Measurements from ENCODE around the gene CHD3.
A peak's percentile ranks its signal among the peaks of the same experiment; 100 is the strongest.

Gene CHD3

GRCh38 chr17:7843536-7844291 is 44.9 kb upstream of the CHD3 start:
- Histone ChIP-seq H3K27ac (ENCODE audit: low read length) (peak overlapping the region; percentile 92), H3K36me3 (ENCODE audit: control insufficient read depth in 2 of 2, insufficient read depth in 2 of 2, low read length in 2 of 2) (peaks cover 19 to 20% of the 10 kb centered on the region in 2 donors), H3K4me1 (ENCODE audit: control insufficient read depth, insufficient read depth, low read length) (peaks cover 54% of the 10 kb centered on the region)

DNA sequence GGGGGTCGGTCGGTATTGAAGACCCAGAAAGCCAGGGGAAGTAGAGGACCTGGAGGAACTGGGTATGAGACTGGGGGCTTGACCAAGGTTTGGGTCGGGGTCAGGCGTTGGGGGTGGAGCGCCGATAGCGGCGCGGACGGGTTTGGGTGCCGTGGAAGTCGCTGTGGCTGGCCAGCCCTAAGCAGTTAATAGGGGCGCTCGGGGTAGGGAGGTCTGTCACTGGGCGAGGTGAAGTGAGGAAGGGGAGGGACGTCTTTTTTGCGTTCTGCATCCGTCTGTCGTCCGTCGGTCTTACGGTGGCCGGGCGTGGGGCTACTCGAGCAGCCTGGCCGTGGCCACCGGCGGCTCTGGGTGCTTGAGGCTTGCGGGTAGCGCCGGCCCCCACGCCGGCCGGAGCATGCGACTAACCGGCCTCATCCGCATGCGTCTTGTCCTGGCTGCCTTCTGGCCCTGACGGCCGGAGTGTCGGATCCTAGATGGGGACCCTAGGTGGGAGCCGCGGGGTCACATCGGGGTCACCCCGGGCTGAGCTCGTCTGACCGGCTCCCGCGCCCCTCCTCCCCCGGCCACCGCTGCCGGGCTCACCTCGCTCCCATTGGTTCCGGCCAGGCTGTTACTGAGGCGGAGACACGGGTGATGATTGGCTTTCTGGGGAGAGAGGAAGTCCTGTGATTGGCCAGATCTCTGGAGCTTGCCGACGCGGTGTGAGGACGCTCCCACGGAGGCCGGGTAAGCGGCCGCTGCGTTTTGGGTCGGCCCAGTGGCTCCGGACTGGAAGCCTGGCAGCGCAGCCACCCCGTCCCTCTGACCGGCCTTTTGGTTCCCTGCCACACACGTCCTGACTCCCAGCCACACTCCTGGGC is 44.1 kb upstream of the CHD3 start:
- H3K4me1 ChIP-seq (ENCODE audit: control insufficient read depth, insufficient read depth, low read length), result peaks cover 46% of the 10 kb centered on the region
- peaks cover 23 to 25% of the 10 kb centered on the region in 2 donors for H3K36me3 ChIP-seq (ENCODE audit: control insufficient read depth in 2 of 2, insufficient read depth in 2 of 2, low read length in 2 of 2)
- H3K9me3 ChIP-seq (ENCODE audit: control insufficient read depth in 2 of 2, low read length in 2 of 2), result no peaks in the 10 kb centered on the region
- no peaks in the 10 kb centered on the region for H3K27me3 ChIP-seq (ENCODE audit: control insufficient read depth in 1 of 2, insufficient read depth in 2 of 2, low read length in 2 of 2)
- H3K27ac ChIP-seq (ENCODE audit: low read length), result peak overlapping the region; percentile 92
- peak overlapping the region; percentile 79 to 98 for H3K9ac ChIP-seq (ENCODE audit: low read length in 2 of 2)
- H3K4me3 ChIP-seq (ENCODE audit: low read length in 2 of 2), result peak overlapping the region; percentile 69 to 87

More at GRCh38 chr17:7843536-7844291, 44.9 kb upstream of the CHD3 start:
- no peaks in the 10 kb centered on the region for H3K27me3 ChIP-seq (ENCODE audit: control insufficient read depth in 1 of 2, insufficient read depth in 2 of 2, low read length in 2 of 2)
- no peaks in the 10 kb centered on the region for H3K9me3 ChIP-seq (ENCODE audit: control insufficient read depth in 2 of 2, low read length in 2 of 2)
- H3K9ac ChIP-seq (ENCODE audit: low read length in 2 of 2), result peak overlapping the region; percentile 79 to 98
- peak overlapping the region; percentile 69 to 87 for H3K4me3 ChIP-seq (ENCODE audit: low read length in 2 of 2)

- Histone ChIP-seq H3K9ac (ENCODE audit: low read length in 2 of 2) (peak overlapping the region; percentile 68 to 98), H3K4me1 (ENCODE audit: control insufficient read depth, insufficient read depth, low read length) (peaks cover 41% of the 10 kb centered on the region), H3K4me3 (ENCODE audit: low read length in 2 of 2) (peak overlapping the region; percentile 69 to 87), H3K9me3 (ENCODE audit: control insufficient read depth in 2 of 2, low read length in 2 of 2) (no peaks in the 10 kb centered on the region), H3K36me3 (ENCODE audit: control insufficient read depth in 2 of 2, insufficient read depth in 2 of 2, low read length in 2 of 2) (peaks cover 27 to 31% of the 10 kb centered on the region in 2 donors), H3K27me3 (ENCODE audit: control insufficient read depth in 1 of 2, insufficient read depth in 2 of 2, low read length in 2 of 2) (no peaks in the 10 kb centered on the region), H3K27ac (ENCODE audit: low read length) (peak overlapping the region; percentile 92)
These were observed 43.1 kb upstream of the CHD3 start for GRCh38 chr17:7845359-7846062.

GRCh38 chr17:7846063-7846735 is 42.4 kb upstream of the CHD3 start:
- Histone ChIP-seq H3K36me3 (ENCODE audit: control insufficient read depth in 2 of 2, insufficient read depth in 2 of 2, low read length in 2 of 2) (peaks cover 28 to 37% of the 10 kb centered on the region in 2 donors), H3K27ac (ENCODE audit: low read length) (no peak overlapping the region), H3K27me3 (ENCODE audit: control insufficient read depth in 1 of 2, insufficient read depth in 2 of 2, low read length in 2 of 2) (no peaks in the 10 kb centered on the region), H3K9me3 (ENCODE audit: control insufficient read depth in 2 of 2, low read length in 2 of 2) (no peaks in the 10 kb centered on the region), H3K9ac (ENCODE audit: low read length in 2 of 2) (no peak overlapping the region), H3K4me1 (ENCODE audit: control insufficient read depth, insufficient read depth, low read length) (peaks cover 38% of the 10 kb centered on the region), H3K4me3 (ENCODE audit: low read length in 2 of 2) (no peak overlapping the region)

DNA sequence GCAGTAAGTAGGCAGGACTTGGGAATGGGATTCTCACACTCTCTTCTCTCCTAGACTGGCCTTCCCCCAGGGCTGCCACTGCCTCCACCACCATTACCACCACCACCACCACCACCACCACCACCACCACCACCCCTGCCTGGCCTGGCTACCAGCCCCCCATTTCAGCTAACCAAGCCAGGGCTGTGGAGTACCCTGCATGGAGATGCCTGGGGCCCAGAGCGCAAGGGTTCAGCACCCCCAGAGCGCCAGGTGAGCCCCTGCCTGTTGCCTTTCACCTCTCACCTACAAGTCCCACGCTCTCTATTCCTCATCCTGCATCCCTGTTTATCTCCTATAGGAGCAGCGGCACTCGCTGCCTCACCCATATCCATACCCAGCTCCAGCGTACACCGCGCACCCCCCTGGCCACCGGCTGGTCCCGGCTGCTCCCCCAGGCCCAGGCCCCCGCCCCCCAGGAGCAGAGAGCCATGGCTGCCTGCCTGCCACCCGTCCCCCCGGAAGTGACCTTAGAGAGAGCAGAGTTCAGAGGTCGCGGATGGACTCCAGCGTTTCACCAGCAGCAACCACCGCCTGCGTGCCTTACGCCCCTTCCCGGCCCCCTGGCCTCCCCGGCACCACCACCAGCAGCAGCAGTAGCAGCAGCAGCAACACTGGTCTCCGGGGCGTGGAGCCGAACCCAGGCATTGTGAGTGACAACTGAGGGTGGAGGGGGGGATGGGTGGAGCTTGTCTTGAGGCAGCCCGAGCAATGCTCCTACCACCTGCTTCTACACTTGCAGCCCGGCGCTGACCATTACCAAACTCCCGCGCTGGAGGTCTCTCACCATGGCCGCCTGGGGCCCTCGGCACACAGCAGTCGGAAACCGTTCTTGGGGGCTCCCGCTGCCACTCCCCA is 41.6 kb upstream of the CHD3 start:
- Histone ChIP-seq H3K9ac (ENCODE audit: low read length in 2 of 2) (no peak overlapping the region), H3K27me3 (ENCODE audit: control insufficient read depth in 1 of 2, insufficient read depth in 2 of 2, low read length in 2 of 2) (no peaks in the 10 kb centered on the region), H3K36me3 (ENCODE audit: control insufficient read depth in 2 of 2, insufficient read depth in 2 of 2, low read length in 2 of 2) (peaks cover 31 to 43% of the 10 kb centered on the region in 2 donors), H3K9me3 (ENCODE audit: control insufficient read depth in 2 of 2, low read length in 2 of 2) (no peaks in the 10 kb centered on the region), H3K27ac (ENCODE audit: low read length) (no peak overlapping the region), H3K4me1 (ENCODE audit: control insufficient read depth, insufficient read depth, low read length) (peaks cover 41% of the 10 kb centered on the region), H3K4me3 (ENCODE audit: low read length in 2 of 2) (no peak overlapping the region)

GRCh38 chr17:7848131-7848579 is 40.4 kb upstream of the CHD3 start:
- Histone ChIP-seq H3K4me3 (ENCODE audit: low read length in 2 of 2) (no peak overlapping the region), H3K4me1 (ENCODE audit: control insufficient read depth, insufficient read depth, low read length) (peaks cover 34% of the 10 kb centered on the region), H3K9ac (ENCODE audit: low read length in 2 of 2) (no peak overlapping the region), H3K27ac (ENCODE audit: low read length) (no peak overlapping the region), H3K27me3 (ENCODE audit: control insufficient read depth in 1 of 2, insufficient read depth in 2 of 2, low read length in 2 of 2) (no peaks in the 10 kb centered on the region), H3K36me3 (ENCODE audit: control insufficient read depth in 2 of 2, insufficient read depth in 2 of 2, low read length in 2 of 2) (peaks cover 37 to 52% of the 10 kb centered on the region in 2 donors), H3K9me3 (ENCODE audit: control insufficient read depth in 2 of 2, low read length in 2 of 2) (no peaks in the 10 kb centered on the region)

GRCh38 chr17:7848739-7849129 is 39.9 kb upstream of the CHD3 start:
- H3K4me3 ChIP-seq (ENCODE audit: low read length in 2 of 2), result no peak overlapping the region
- peaks cover 31% of the 10 kb centered on the region for H3K4me1 ChIP-seq (ENCODE audit: control insufficient read depth, insufficient read depth, low read length)
- no peaks in the 10 kb centered on the region for H3K9me3 ChIP-seq (ENCODE audit: control insufficient read depth in 2 of 2, low read length in 2 of 2)
- no peak overlapping the region for H3K27ac ChIP-seq (ENCODE audit: low read length)
- no peaks in the 10 kb centered on the region for H3K27me3 ChIP-seq (ENCODE audit: control insufficient read depth in 1 of 2, insufficient read depth in 2 of 2, low read length in 2 of 2)
- H3K36me3 ChIP-seq (ENCODE audit: control insufficient read depth in 2 of 2, insufficient read depth in 2 of 2, low read length in 2 of 2), result peaks cover 37 to 52% of the 10 kb centered on the region in 2 donors
- H3K9ac ChIP-seq (ENCODE audit: low read length in 2 of 2), result no peak overlapping the region

DNA sequence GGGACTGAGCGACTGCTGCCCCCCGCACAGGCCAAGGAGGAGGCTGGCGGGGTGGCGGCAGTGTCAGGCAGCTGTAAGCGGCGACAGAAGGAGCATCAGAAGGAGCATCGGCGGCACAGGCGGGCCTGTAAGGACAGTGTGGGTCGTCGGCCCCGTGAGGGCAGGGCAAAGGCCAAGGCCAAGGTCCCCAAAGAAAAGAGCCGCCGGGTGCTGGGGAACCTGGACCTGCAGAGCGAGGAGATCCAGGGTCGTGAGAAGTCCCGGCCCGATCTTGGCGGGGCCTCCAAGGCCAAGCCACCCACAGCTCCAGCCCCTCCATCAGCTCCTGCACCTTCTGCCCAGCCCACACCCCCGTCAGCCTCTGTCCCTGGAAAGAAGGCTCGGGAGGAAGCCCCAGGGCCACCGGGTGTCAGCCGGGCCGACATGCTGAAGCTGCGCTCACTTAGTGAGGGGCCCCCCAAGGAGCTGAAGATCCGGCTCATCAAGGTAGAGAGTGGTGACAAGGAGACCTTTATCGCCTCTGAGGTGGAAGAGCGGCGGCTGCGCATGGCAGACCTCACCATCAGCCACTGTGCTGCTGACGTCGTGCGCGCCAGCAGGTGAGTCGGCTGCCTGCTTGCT is 39.3 kb upstream of the CHD3 start:
- Histone ChIP-seq H3K27me3 (ENCODE audit: control insufficient read depth in 1 of 2, insufficient read depth in 2 of 2, low read length in 2 of 2) (no peaks in the 10 kb centered on the region), H3K9me3 (ENCODE audit: control insufficient read depth in 2 of 2, low read length in 2 of 2) (no peaks in the 10 kb centered on the region), H3K9ac (ENCODE audit: low read length in 2 of 2) (no peak overlapping the region), H3K36me3 (ENCODE audit: control insufficient read depth in 2 of 2, insufficient read depth in 2 of 2, low read length in 2 of 2) (peaks cover 37 to 52% of the 10 kb centered on the region in 2 donors), H3K4me1 (ENCODE audit: control insufficient read depth, insufficient read depth, low read length) (peaks cover 28% of the 10 kb centered on the region), H3K4me3 (ENCODE audit: low read length in 2 of 2) (no peak overlapping the region), H3K27ac (ENCODE audit: low read length) (peak overlapping the region; percentile 6)

DNA sequence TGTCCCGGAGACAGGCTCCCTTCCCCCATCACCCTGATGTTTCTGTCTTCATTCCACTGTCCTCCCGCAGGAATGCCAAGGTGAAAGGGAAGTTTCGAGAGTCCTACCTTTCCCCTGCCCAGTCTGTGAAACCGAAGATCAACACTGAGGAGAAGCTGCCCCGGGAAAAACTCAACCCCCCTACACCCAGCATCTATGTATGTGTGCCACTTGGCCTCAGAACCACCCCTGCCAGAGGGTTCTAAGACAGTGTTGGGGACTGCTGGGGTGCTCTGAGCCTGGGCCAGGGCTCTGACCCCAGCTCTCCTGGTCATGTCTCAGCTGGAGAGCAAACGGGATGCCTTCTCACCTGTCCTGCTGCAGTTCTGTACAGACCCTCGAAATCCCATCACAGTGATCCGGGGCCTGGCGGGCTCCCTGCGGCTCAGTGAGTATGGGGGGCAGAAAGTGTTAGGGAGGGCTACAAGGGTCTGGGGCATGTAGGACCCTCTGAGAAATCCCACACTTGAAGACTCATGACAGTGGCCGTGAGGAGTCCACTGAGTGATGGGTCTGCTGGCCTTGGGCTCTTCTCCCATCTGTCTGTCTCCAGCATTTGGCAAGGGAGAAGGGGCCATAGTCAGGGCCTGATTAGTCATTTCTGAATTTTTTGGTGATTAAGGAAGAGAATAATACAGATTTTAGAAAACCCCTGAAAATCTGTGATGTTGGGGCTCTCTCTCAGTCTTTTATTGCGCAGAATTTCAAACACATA is 38.7 kb upstream of the CHD3 start:
- H3K27ac ChIP-seq (ENCODE audit: low read length), result peak overlapping the region; percentile 6
- H3K36me3 ChIP-seq (ENCODE audit: control insufficient read depth in 2 of 2, insufficient read depth in 2 of 2, low read length in 2 of 2), result peaks cover 37 to 52% of the 10 kb centered on the region in 2 donors
- peaks cover 22% of the 10 kb centered on the region for H3K4me1 ChIP-seq (ENCODE audit: control insufficient read depth, insufficient read depth, low read length)
- no peak overlapping the region for H3K4me3 ChIP-seq (ENCODE audit: low read length in 2 of 2)
- no peaks in the 10 kb centered on the region for H3K27me3 ChIP-seq (ENCODE audit: control insufficient read depth in 1 of 2, insufficient read depth in 2 of 2, low read length in 2 of 2)
- no peaks in the 10 kb centered on the region for H3K9me3 ChIP-seq (ENCODE audit: control insufficient read depth in 2 of 2, low read length in 2 of 2)
- no peak overlapping the region for H3K9ac ChIP-seq (ENCODE audit: low read length in 2 of 2)
